Natural killer cell (primary cell): ENCODE results near the gene FASTK. TPM values are rescaled to one million over a fixed set of nuclear protein-coding genes. Genes with fewer than 3 reads are reported as not detected.

Experiments
- ATAC-seq, 3 donors: fragments of 150-1000 bp in 2 of 3; fragments of 200-7000 bp in 1 of 3; cut with Tn5 transposase; 1 replicate in 1 of 3; 2 replicates in 2 of 3; pipeline ENCODE4 v1.10.0; 2021; ENCODE audit warnings: mild to moderate bottlenecking in 2 of 3, moderate library complexity in 2 of 3
- DNase-seq, 2 donors: peaks; one replicate each; pipeline versions ENCODE4 v3.0.0 to v3.0.0-alpha.2; 2013 to 2021; ENCODE audit warnings: mixed read lengths in 1 of 2
- H3K27ac ChIP-seq: one replicate; pipeline ENCODE4 v1.5.1; 2013; ENCODE audit warnings: mild to moderate bottlenecking, low read length
- H3K27me3 ChIP-seq: one replicate; pipeline ENCODE4 v1.6.1; 2013; ENCODE audit warnings: low read length; ENCODE audit not compliant: control insufficient read depth, insufficient read depth
- H3K36me3 ChIP-seq: one replicate; pipeline ENCODE4 v1.6.1; 2013; ENCODE audit warnings: low read length; ENCODE audit not compliant: control insufficient read depth, insufficient read depth
- H3K4me1 ChIP-seq: one replicate; pipeline ENCODE4 v1.6.1; 2013; ENCODE audit warnings: low read length; ENCODE audit not compliant: control insufficient read depth, insufficient read depth
- H3K4me3 ChIP-seq: one replicate; pipeline ENCODE4 v1.5.1; 2013; ENCODE audit warnings: low read length
- H3K9me3 ChIP-seq: one replicate; pipeline ENCODE4 v1.6.1; 2013; ENCODE audit warnings: low read length; ENCODE audit not compliant: control insufficient read depth, insufficient read depth
- H3K27ac Mint-ChIP-seq, 2 donors: one replicate each; pipeline ENCODE4 v1.8.0; 2022; ENCODE audit warnings: mild to moderate bottlenecking in 2 of 2, mixed read lengths in 2 of 2, moderate library complexity in 1 of 2
- H3K27me3 Mint-ChIP-seq, 2 donors: one replicate each; pipeline ENCODE4 v1.8.0; 2022; ENCODE audit warnings: low read depth in 2 of 2, mixed read lengths in 2 of 2
- H3K36me3 Mint-ChIP-seq: one replicate; pipeline ENCODE4 v1.8.0; 2022; ENCODE audit warnings: mixed read lengths
- H3K4me1 Mint-ChIP-seq, 2 donors: one replicate each; pipeline ENCODE4 v1.8.0; 2022; ENCODE audit warnings: mixed read lengths in 2 of 2
- H3K4me3 Mint-ChIP-seq: one replicate; pipeline ENCODE4 v1.8.0; 2022; ENCODE audit warnings: mild to moderate bottlenecking, moderate library complexity, mixed read lengths
- H3K9me3 Mint-ChIP-seq, 2 donors: one replicate each; pipeline ENCODE4 v1.8.0; 2022; ENCODE audit warnings: mixed read lengths in 2 of 2
- CTCF ChIP-seq: fragments of 200-600 bp; IDR thresholded peaks from one replicate; pipeline ENCODE4 v1.8.0; 2022; ENCODE audit warnings: antibody characterized with exemption
- WGBS: methylation state at CpG from one replicate; pipeline ENCODE4 v1.1.7; 2013; ENCODE audit warnings: missing lambda C conversion rate; ENCODE audit not compliant: insufficient coverage; 5-methylcytosine and 5-hydroxymethylcytosine counted together
- intact Hi-C: fragments of 100-400 bp; cut with micrococcal nuclease; formaldehyde crosslinking; loops from one replicate; pipeline ENCODE4 v1.14.2; 2022
- total RNA-seq, 4 donors: library from RNA; stranded (reverse); fragments of 120-200 nt in 1 of 4; gene quantifications; one replicate each; pipeline versions ENCODE4 v1.2.3 to v1.2.4, GENCODE V29; 2013 to 2022

The FASTK gene
- total RNA-seq, 3 donors from 2014 or later (not counting 1 experiment from before 2014, with no cell fraction given): 72.8 to 89.4 (median 85.2) TPM

- no peak for DNase-seq
- Mint-ChIP-seq H3K9me3 (no peaks in the 10 kb centered on the region), H3K4me3 (no peak overlapping the region), H3K27me3 (no peaks in the 10 kb centered on the region), H3K36me3 (no peaks in the 10 kb centered on the region), H3K4me1 (peaks cover 0 to 20% of the 10 kb centered on the region in 2 donors), H3K27ac (no peak overlapping the region)
- WGBS: 92% methylated on average over 4 of the region's 6 CpGs
- peaks cover 33% of the 10 kb centered on the region for H3K36me3 ChIP-seq
- H3K9me3 ChIP-seq: no peaks in the 10 kb centered on the region
- intact Hi-C loops: no loop called here
- no peak overlapping the region for H3K27ac ChIP-seq
- no peaks in the 10 kb centered on the region for H3K27me3 ChIP-seq
- H3K4me3 ChIP-seq: no peak overlapping the region
- peaks cover 12% of the 10 kb centered on the region for H3K4me1 ChIP-seq
- no peak for TF ChIP-seq CTCF
- no peak for ATAC-seq
Measured at GRCh38 chr7:151064993-151065392, 15.6 kb downstream of the FASTK start.

GRCh38 chr7:151064454-151064853 lies 16.2 kb downstream of the FASTK start:
- Histone ChIP-seq H3K9me3 (no peaks in the 10 kb centered on the region), H3K27ac (no peak overlapping the region), H3K27me3 (no peaks in the 10 kb centered on the region), H3K4me3 (no peak overlapping the region), H3K36me3 (peaks cover 28% of the 10 kb centered on the region), H3K4me1 (peaks cover 14% of the 10 kb centered on the region)
- DNase-seq (no peak), ATAC-seq (no peak)
- no peaks in the 10 kb centered on the region for H3K9me3 Mint-ChIP-seq
- H3K4me1 Mint-ChIP-seq: peaks cover 0 to 23% of the 10 kb centered on the region in 2 donors
- no peaks in the 10 kb centered on the region for H3K36me3 Mint-ChIP-seq
- H3K27me3 Mint-ChIP-seq: no peaks in the 10 kb centered on the region
- intact Hi-C loops: no loop called here
- H3K27ac Mint-ChIP-seq: no peak overlapping the region
- WGBS: 99% methylated on average over 18 of the region's 18 CpGs
- no peak overlapping the region for H3K4me3 Mint-ChIP-seq
- no peak for TF ChIP-seq CTCF

- Histone ChIP-seq H3K9me3 (no peaks in the 10 kb centered on the region), H3K27ac (no peak overlapping the region), H3K27me3 (no peaks in the 10 kb centered on the region), H3K4me1 (peaks cover 25% of the 10 kb centered on the region), H3K4me3 (no peak overlapping the region), H3K36me3 (peaks cover 21% of the 10 kb centered on the region)
- no peaks in the 10 kb centered on the region for H3K27me3 Mint-ChIP-seq
- DNase-seq (no peak), ATAC-seq (no peak)
- H3K4me3 Mint-ChIP-seq: no peak overlapping the region
- no peaks in the 10 kb centered on the region for H3K9me3 Mint-ChIP-seq
- no peaks in the 10 kb centered on the region for H3K36me3 Mint-ChIP-seq
- 97% methylated on average over 11 of the region's 11 CpGs for WGBS
- H3K4me1 Mint-ChIP-seq: peaks cover 7 to 30% of the 10 kb centered on the region in 2 donors
- intact Hi-C loops: no loop called here
- H3K27ac Mint-ChIP-seq: no peak overlapping the region
- TF ChIP-seq CTCF: no peak
Measured at GRCh38 chr7:151063212-151063561, 17.4 kb downstream of the FASTK start.

- Mint-ChIP-seq H3K27me3 (no peaks in the 10 kb centered on the region), H3K9me3 (no peaks in the 10 kb centered on the region), H3K4me1 (peaks cover 9 to 34% of the 10 kb centered on the region in 2 donors), H3K4me3 (no peak overlapping the region), H3K36me3 (no peaks in the 10 kb centered on the region), H3K27ac (no peak overlapping the region)
- DNase-seq (no peak), ATAC-seq (no peak)
- peaks cover 27% of the 10 kb centered on the region for H3K4me1 ChIP-seq
- H3K36me3 ChIP-seq: peaks cover 16% of the 10 kb centered on the region
- intact Hi-C loops: no loop called here
- no peaks in the 10 kb centered on the region for H3K9me3 ChIP-seq
- no peaks in the 10 kb centered on the region for H3K27me3 ChIP-seq
- no peak overlapping the region for H3K27ac ChIP-seq
- WGBS: 91% methylated on average over 37 of the region's 43 CpGs
- H3K4me3 ChIP-seq: no peak overlapping the region
- TF ChIP-seq CTCF: no peak
Measured at GRCh38 chr7:151062399-151063211, 18.0 kb downstream of the FASTK start.
